22Rv1 (cell line): ENCODE data around the gene CMBL.

Experiments
- H3K27ac ChIP-seq: fragments of 450-650 bp; 2 replicates; pipeline ENCODE4 v1.5.1; 2017
- CTCF ChIP-seq: fragments of 450-650 bp; IDR thresholded peaks from 2 replicates; pipeline ENCODE4 v1.5.1; 2017; ENCODE audit warnings: mild to moderate bottlenecking
- ZFX ChIP-seq: fragments of 450-650 bp; IDR thresholded peaks from 2 replicates; pipeline ENCODE4 v1.6.1; 2017; ENCODE audit warnings: antibody characterized with exemption, borderline replicate concordance

Gene CMBL

DNA sequence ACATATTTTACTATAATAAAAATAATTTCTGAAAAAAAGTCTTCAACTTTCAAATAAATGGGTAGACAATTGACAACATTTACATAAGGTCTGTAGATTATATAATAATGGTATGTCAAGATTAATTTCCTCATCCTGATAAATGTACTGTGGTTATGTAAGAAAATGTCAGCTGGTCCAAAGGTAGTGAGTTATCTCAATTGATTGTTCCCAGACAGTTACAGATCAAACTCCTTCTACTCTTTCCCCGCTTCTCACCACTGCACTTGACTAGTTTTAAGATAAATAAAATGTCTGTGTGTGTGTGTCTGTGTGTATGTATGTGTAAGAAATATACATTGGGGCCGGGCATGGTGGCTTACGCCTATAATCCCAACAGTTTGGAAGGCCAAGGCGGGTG lies 29.4 kb upstream of the CMBL start:
- TF ChIP-seq ZFX (no peak), CTCF (no peak)
- H3K27ac ChIP-seq: no peak overlapping the region

GRCh38 chr5:10335711-10336470 lies 28.2 kb upstream of the CMBL start:
- TF ChIP-seq ZFX (no peak), CTCF (no peak)
- no peak overlapping the region for H3K27ac ChIP-seq

DNA sequence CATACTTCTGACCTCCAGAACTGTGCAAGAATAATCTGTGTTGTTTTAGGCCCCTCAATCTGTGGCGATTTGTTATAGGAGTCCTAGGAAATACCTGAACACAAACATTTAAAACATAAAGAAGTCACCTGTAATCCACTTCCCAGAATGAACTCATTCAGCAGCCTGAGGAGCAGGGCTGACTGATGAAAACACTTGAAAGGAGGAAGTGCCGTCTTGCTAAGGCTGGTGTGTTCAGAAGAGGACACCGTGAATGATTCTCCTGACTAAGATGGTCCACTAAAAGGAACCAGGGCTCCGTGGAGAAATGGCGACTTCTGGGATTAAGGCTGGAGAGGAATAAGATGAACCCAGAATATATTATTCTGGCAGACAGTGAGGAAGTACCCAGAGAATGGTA lies 27.1 kb upstream of the CMBL start:
- no peak for TF ChIP-seq ZFX
- TF ChIP-seq CTCF: no peak
- H3K27ac ChIP-seq: no peak overlapping the region

DNA sequence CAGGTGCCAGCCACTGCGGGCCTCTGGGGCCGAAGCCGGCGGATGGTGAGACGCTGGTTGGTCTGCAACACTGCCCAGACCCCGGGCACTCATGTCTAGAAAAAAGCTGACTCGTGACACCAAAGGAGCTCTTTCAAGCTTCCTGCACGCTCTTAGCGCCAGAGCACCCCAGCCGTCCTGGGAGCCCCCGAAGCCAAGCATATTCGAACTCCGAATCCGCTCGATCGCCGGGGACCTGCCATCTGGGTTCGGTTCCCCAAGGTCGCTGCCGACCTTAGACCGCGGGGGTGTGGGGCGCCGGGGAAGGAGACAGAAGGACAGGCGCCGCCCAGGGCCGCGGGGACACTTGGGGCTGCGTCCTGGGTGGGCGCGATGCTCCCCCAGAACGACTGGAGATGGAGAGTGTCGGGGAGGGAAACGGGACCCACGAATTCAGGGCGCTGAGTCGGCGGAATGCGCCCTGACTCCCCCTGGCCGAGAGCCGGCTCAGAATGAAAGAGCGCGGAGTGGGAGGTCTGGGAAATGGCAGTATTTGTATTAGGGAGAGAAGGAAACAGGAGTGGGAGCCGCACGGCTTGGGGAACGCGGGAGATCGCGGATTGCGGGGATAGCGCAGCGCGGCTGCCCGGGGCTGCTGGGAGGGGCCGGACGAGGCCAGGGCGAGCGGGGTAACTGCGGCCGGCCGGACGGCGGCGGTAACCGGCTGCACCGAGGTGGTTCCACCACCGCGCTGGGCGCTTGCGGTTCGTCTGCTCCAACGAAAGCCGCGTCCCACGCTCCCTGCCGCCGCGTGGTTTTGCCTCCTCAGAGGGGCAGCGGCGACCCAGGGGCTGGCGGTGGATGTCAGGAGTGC lies 25.7 kb upstream of the CMBL start:
- TF ChIP-seq ZFX (no peak), CTCF (peak; percentile 20; the same call in 1 of the 2 replicates)
- no peak overlapping the region for H3K27ac ChIP-seq

DNA sequence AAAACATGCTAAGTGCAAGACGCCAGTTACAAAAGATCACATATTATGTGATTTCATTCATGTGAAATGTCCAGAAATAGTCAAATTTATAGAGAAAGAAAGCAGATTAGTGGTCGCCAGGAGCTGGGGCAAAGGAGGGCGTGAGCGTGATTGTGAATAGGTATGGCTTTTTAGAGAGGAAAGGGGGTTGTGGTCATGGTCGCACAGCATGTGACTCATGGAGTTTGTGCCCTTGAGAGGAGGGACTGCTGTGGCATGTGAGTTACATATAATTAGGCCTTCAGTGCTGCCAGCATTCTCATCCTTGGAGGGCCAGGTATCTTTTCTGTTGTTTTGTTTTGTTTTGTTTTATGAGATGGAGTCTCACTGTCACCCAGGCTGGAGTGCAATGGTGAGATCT lies 24.6 kb upstream of the CMBL start:
- no peak overlapping the region for H3K27ac ChIP-seq
- TF ChIP-seq CTCF: no peak
- TF ChIP-seq ZFX: no peak

DNA sequence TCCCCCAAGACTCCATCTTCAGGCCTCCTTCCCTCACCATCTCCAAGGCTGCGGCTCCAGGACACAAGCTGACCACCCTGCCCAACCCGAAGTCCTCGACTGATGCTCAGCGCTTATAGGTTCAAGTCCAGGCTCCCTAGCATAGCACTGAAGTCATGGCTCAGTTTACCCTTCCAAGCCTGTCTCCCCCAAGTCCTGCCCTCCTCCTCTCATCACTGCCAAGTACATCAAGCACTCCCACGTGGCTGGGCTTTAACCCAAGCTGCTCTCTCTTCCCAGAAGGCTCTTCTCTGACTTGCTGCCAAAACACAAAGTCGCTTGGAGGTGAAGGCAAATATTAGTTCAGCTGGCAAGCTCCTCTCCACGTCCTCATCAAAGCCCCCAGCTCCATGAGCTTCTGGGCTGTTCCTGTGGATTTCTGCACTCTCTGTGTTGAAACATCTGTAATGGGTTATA lies 23.7 kb upstream of the CMBL start:
- H3K27ac ChIP-seq: no peak overlapping the region
- TF ChIP-seq ZFX: no peak
- no peak for TF ChIP-seq CTCF

- no peak overlapping the region for H3K27ac ChIP-seq
- TF ChIP-seq ZFX (no peak), CTCF (no peak)
Measured at GRCh38 chr5:10330511-10331230, 23.0 kb upstream of the CMBL start.
